ENCODE data around the gene ATP6V1C2.

GRCh38 chr2:10796703-10797102 lies 75.3 kb downstream of the ATP6V1C2 start:
- TF ChIP-seq CTCF (IDR thresholded peaks at IDR 0.05), result no peak
- TF ChIP-seq POLR2A (IDR thresholded peaks at IDR 0.05), result no peak

Data from body of pancreas (tissue), 4 donors.